Measurements from ENCODE around the gene OR8J1. TPM values are rescaled to one million over a fixed set of nuclear protein-coding genes. Genes with fewer than 3 reads are reported as not detected.

OR8J1 gene
- total RNA-seq, result not detected

GRCh38 chr11:56353991-56354390 lies at the start of gene OR8J1:
Gene OR8J1, plus strand, starts transcription at chr11:56354291. Its CDS starts 5,956 bp downstream, at chr11:56360247.
- Histone ChIP-seq H3K27me3 (no peaks in the 10 kb centered on the region), H3K9me3 (no peaks in the 10 kb centered on the region), H3K27ac (no peak within 1 kb of the TSS), H3K4me3 (no peak within 1 kb of the TSS), H3K36me3 (no peaks in the 10 kb centered on the region), H3K4me1 (no peaks in the 10 kb centered on the region)
- intact Hi-C loops (cut with DNase I; ENCODE audit: low total_unique reads) (no loop called here), in situ Hi-C loops (cut with MboI; ENCODE audit: low sequenced_read_pairs in 4 of 4) (no loop called here)
- DNase-seq, result no peak
- ATAC-seq, result no peak
- no peak for TF ChIP-seq POLR2A (IDR thresholded peaks at IDR 0.05)
- no peak for TF ChIP-seq CTCF (IDR thresholded peaks at IDR 0.05 in 4 of 5, conservative IDR thresholded peaks at IDR 0.05 in 1 of 5)

GRCh38 chr11:56307836-56308235 lies 46.3 kb upstream of the OR8J1 start:
- ATAC-seq (no peak), DNase-seq (no peak)
- intact Hi-C loops (cut with DNase I; ENCODE audit: low total_unique reads) (no loop called here), in situ Hi-C loops (cut with MboI; ENCODE audit: low sequenced_read_pairs in 4 of 4) (no loop called here)
- Histone ChIP-seq H3K4me1 (no peaks in the 10 kb centered on the region), H3K27ac (no peak overlapping the region), H3K9me3 (no peaks in the 10 kb centered on the region), H3K36me3 (no peaks in the 10 kb centered on the region), H3K4me3 (no peak overlapping the region), H3K27me3 (no peaks in the 10 kb centered on the region)
- no peak for TF ChIP-seq POLR2A (IDR thresholded peaks at IDR 0.05)
- no peak for TF ChIP-seq CTCF (IDR thresholded peaks at IDR 0.05 in 4 of 5, conservative IDR thresholded peaks at IDR 0.05 in 1 of 5)

- ATAC-seq, result no peak
- Histone ChIP-seq H3K27me3 (no peaks in the 10 kb centered on the region), H3K9me3 (no peaks in the 10 kb centered on the region), H3K4me1 (no peaks in the 10 kb centered on the region), H3K36me3 (no peaks in the 10 kb centered on the region), H3K27ac (no peak within 1 kb of the TSS), H3K4me3 (no peak within 1 kb of the TSS)
- TF ChIP-seq CTCF (IDR thresholded peaks at IDR 0.05 in 4 of 5, conservative IDR thresholded peaks at IDR 0.05 in 1 of 5), result no peak
- TF ChIP-seq POLR2A (IDR thresholded peaks at IDR 0.05), result no peak
- no peak for DNase-seq
- intact Hi-C loops (cut with DNase I; ENCODE audit: low total_unique reads), result no loop called here
- in situ Hi-C loops (cut with MboI; ENCODE audit: low sequenced_read_pairs in 4 of 4), result no loop called here
Measured at GRCh38 chr11:56314844-56315243, 39.2 kb upstream of the OR8J1 start, which contains the start of gene OR8K3. Gene OR8K3, plus strand, starts transcription at chr11:56315144. Its CDS starts 3,163 bp downstream, at chr11:56318307.

GRCh38 chr11:56331861-56332491 lies 22.1 kb upstream of the OR8J1 start:
- DNase-seq, result no peak
- intact Hi-C loops (cut with DNase I; ENCODE audit: low total_unique reads) (no loop called here), in situ Hi-C loops (cut with MboI; ENCODE audit: low sequenced_read_pairs in 4 of 4) (no loop called here)
- H3K27ac ChIP-seq, result no peak overlapping the region
- no peak for ATAC-seq
- no peaks in the 10 kb centered on the region for H3K27me3 ChIP-seq
- H3K9me3 ChIP-seq, result no peaks in the 10 kb centered on the region
- no peaks in the 10 kb centered on the region for H3K36me3 ChIP-seq
- no peaks in the 10 kb centered on the region for H3K4me1 ChIP-seq
- no peak overlapping the region for H3K4me3 ChIP-seq
- TF ChIP-seq POLR2A (IDR thresholded peaks at IDR 0.05) (no peak), CTCF (IDR thresholded peaks at IDR 0.05 in 4 of 5, conservative IDR thresholded peaks at IDR 0.05 in 1 of 5) (no peak)

- ATAC-seq, result no peak
- Histone ChIP-seq H3K4me1 (no peaks in the 10 kb centered on the region), H3K4me3 (no peak overlapping the region), H3K36me3 (no peaks in the 10 kb centered on the region), H3K9me3 (no peaks in the 10 kb centered on the region), H3K27me3 (no peaks in the 10 kb centered on the region), H3K27ac (no peak overlapping the region)
- in situ Hi-C loops (cut with MboI; ENCODE audit: low sequenced_read_pairs in 4 of 4), result no loop called here
- intact Hi-C loops (cut with DNase I; ENCODE audit: low total_unique reads), result no loop called here
- TF ChIP-seq POLR2A (IDR thresholded peaks at IDR 0.05) (no peak), CTCF (IDR thresholded peaks at IDR 0.05 in 4 of 5, conservative IDR thresholded peaks at IDR 0.05 in 1 of 5) (no peak)
- no peak for DNase-seq
Measured at GRCh38 chr11:56333156-56333555, 20.9 kb upstream of the OR8J1 start.
